Body of pancreas (tissue), 4 donors: Measurements from ENCODE around the gene POLR1E. TPM values are rescaled to one million over a fixed set of nuclear protein-coding genes. Genes with fewer than 3 reads are reported as not detected.

Source experiments
- ATAC-seq: fragments of 150-250 bp; one replicate; pipeline ENCODE4 v1.9.1; 2016
- DNase-seq, 4 donors: peaks; one replicate each; pipeline ENCODE4 v3.0.0-alpha.2; 2019
- H3K27ac ChIP-seq, 4 donors: fragments of 200-600 bp; sonication (generic); 1 replicate in 3 of 4; 2 replicates in 1 of 4; pipeline versions ENCODE4 v1.5.1 to v1.6.1; 2016 to 2019; ENCODE audit warnings: mild to moderate bottlenecking in 1 of 4, mixed read lengths in 1 of 4, moderate library complexity in 1 of 4
- H3K27me3 ChIP-seq, 2 donors: fragments of 200-600 bp; sonication (generic); one replicate each; pipeline ENCODE4 v1.6.0; 2016; ENCODE audit warnings: mild to moderate bottlenecking in 1 of 2
- H3K36me3 ChIP-seq, 2 donors: fragments of 200-600 bp; sonication (generic); replicated peaks in 1 of 2; 2 replicates each; pipeline ENCODE4 v1.5.1; 2016; ENCODE audit warnings: low read depth in 2 of 2; ENCODE audit not compliant: insufficient read depth in 1 of 2
- H3K4me1 ChIP-seq: fragments of 200-600 bp; sonication (generic); one replicate; pipeline ENCODE4 v1.6.0; 2016
- H3K4me3 ChIP-seq, 2 donors: fragments of 200-600 bp; sonication (generic); 1 replicate in 1 of 2; 2 replicates in 1 of 2; pipeline ENCODE4 v1.5.1; 2016 to 2019
- H3K9me3 ChIP-seq, 3 donors: fragments of 200-600 bp; sonication (generic); 1 replicate in 2 of 3; 2 replicates in 1 of 3; pipeline ENCODE4 v1.5.1; 2016
- CTCF ChIP-seq, 7 experiments: fragments of 450-650 bp in 4 of 7; fragments of 200-600 bp in 3 of 7; sonication (generic) in 3 of 7; IDR thresholded peaks; one replicate each; pipeline ENCODE4 v1.5.1; 2016 to 2019; ENCODE audit warnings: antibody characterized with exemption in 7 of 7
- POLR2A ChIP-seq, 3 donors: fragments of 450-650 bp; IDR thresholded peaks; one replicate each; pipeline ENCODE4 v1.6.1; 2016; ENCODE audit warnings: antibody characterized with exemption in 3 of 3, mild to moderate bottlenecking in 2 of 3
- WGBS, 2 donors: methylation state at CpG; one replicate each; pipeline ENCODE4 v1.1.5; 2017; 5-methylcytosine and 5-hydroxymethylcytosine counted together
- intact Hi-C: fragments of 100-400 bp; cut with DNase I; formaldehyde crosslinking; loops from one replicate; pipeline ENCODE4 v1.15.1; 2023
- total RNA-seq, 2 donors: library from RNA; depleted of rRNA; stranded (reverse); fragments of >200 nt; gene quantifications; one replicate each; pipeline ENCODE4 v1.1.0, GENCODE V29; 2016

Gene POLR1E
- total RNA-seq, 2 donors from 2014 or later = 9.6 to 15.0 TPM

- H3K27me3 ChIP-seq = no peaks in the 10 kb centered on the region
- no peaks in the 10 kb centered on the region for H3K9me3 ChIP-seq
- no peak overlapping the region for H3K4me3 ChIP-seq
- no peak for ATAC-seq
- peaks cover 14% of the 10 kb centered on the region for H3K4me1 ChIP-seq
- peaks cover 0 to 10% of the 10 kb centered on the region in 2 donors for H3K36me3 ChIP-seq
- DNase-seq = no peak
- intact Hi-C loops = loop anchor here (10.0 kb wide), 1 partner anchor 49 kb away; no protein-coding TSS in a partner anchor
- no peak overlapping the region for H3K27ac ChIP-seq
- TF ChIP-seq CTCF (IDR thresholded peaks at IDR 0.05) (no peak), POLR2A (IDR thresholded peaks at IDR 0.05) (no peak)
- WGBS, 2 donors = 85 to 98% methylated on average over 6 of the region's 6 CpGs
Observed at GRCh38 chr9:37445832-37446231, 39.9 kb upstream of the POLR1E start.

- TF ChIP-seq POLR2A (IDR thresholded peaks at IDR 0.05) (no peak), CTCF (IDR thresholded peaks at IDR 0.05) (no peak)
- no peaks in the 10 kb centered on the region for H3K27me3 ChIP-seq
- H3K36me3 ChIP-seq = peaks cover 0 to 8% of the 10 kb centered on the region in 2 donors
- no peak overlapping the region for H3K27ac ChIP-seq
- intact Hi-C loops = loop anchor here (10.0 kb wide), 1 partner anchor 48 kb away; no protein-coding TSS in a partner anchor
- WGBS, 2 donors = 86 to 90% methylated on average over 4 of the region's 4 CpGs
- H3K4me1 ChIP-seq = peaks cover 14% of the 10 kb centered on the region
- ATAC-seq (no peak), DNase-seq (no peak)
- H3K4me3 ChIP-seq = no peak overlapping the region
- no peaks in the 10 kb centered on the region for H3K9me3 ChIP-seq
Observed at GRCh38 chr9:37446401-37446800, 39.3 kb upstream of the POLR1E start.

- no peak overlapping the region for H3K4me3 ChIP-seq
- ATAC-seq (no peak), DNase-seq (no peak)
- TF ChIP-seq POLR2A (IDR thresholded peaks at IDR 0.05) = no peak
- intact Hi-C loops = loop anchor here (10.0 kb wide), 1 partner anchor 48 kb away; no protein-coding TSS in a partner anchor
- H3K27ac ChIP-seq = no peak overlapping the region
- peaks cover 21% of the 10 kb centered on the region for H3K4me1 ChIP-seq
- H3K36me3 ChIP-seq = peaks cover 0 to under 1% of the 10 kb centered on the region in 2 donors
- H3K27me3 ChIP-seq = no peaks in the 10 kb centered on the region
- no peaks in the 10 kb centered on the region for H3K9me3 ChIP-seq
Observed at GRCh38 chr9:37447111-37447510, 38.6 kb upstream of the POLR1E start.

GRCh38 chr9:37449862-37450632 is 35.7 kb upstream of the POLR1E start:
- no peak overlapping the region for H3K4me3 ChIP-seq
- H3K27me3 ChIP-seq = no peaks in the 10 kb centered on the region
- H3K27ac ChIP-seq = no peak overlapping the region
- H3K9me3 ChIP-seq = no peaks in the 10 kb centered on the region
- TF ChIP-seq POLR2A (IDR thresholded peaks at IDR 0.05) = no peak
- TF ChIP-seq CTCF (IDR thresholded peaks at IDR 0.05) = no peak
- no peak for ATAC-seq
- no peak for DNase-seq
- H3K36me3 ChIP-seq = no peaks in the 10 kb centered on the region
- H3K4me1 ChIP-seq = peaks cover 37% of the 10 kb centered on the region
- 90 to 91% methylated on average over 12 of the region's 12 CpGs for WGBS, 2 donors
- intact Hi-C loops = loop anchor here (10.0 kb wide), 1 partner anchor 45 kb away; no protein-coding TSS in a partner anchor

GRCh38 chr9:37451628-37452027 is 34.1 kb upstream of the POLR1E start:
- Histone ChIP-seq H3K27me3 (no peaks in the 10 kb centered on the region), H3K27ac (no peak overlapping the region), H3K4me1 (peaks cover 46% of the 10 kb centered on the region), H3K9me3 (no peaks in the 10 kb centered on the region), H3K4me3 (no peak overlapping the region), H3K36me3 (no peaks in the 10 kb centered on the region)
- intact Hi-C loops = no loop called here
- no peak for TF ChIP-seq CTCF (IDR thresholded peaks at IDR 0.05)
- no peak for TF ChIP-seq POLR2A (IDR thresholded peaks at IDR 0.05)
- ATAC-seq (no peak), DNase-seq (no peak)
- WGBS, 2 donors = 81 to 93% methylated on average over 3 of the region's 3 CpGs
